Activated naive CD8-positive, alpha-beta T cell treated with anti-CD3 and anti-CD28 coated beads, Interleukin-2, amount 50 U/mL, for 24 hours (primary cell): ENCODE measurements around the gene TPP1.

Experiments
- ATAC-seq: fragments of 150-1000 bp; cut with Tn5 transposase; one replicate; pipeline ENCODE4 v1.10.0; 2021
- DNase-seq: peaks from one replicate; pipeline ENCODE4 v3.0.0; 2021
- H3K27ac Mint-ChIP-seq: one replicate; pipeline ENCODE4 v1.8.0; 2021; ENCODE audit warnings: mild to moderate bottlenecking, mixed read lengths
- H3K27me3 Mint-ChIP-seq: one replicate; pipeline ENCODE4 v1.8.0; 2021; ENCODE audit warnings: mixed read lengths
- H3K36me3 Mint-ChIP-seq: one replicate; pipeline ENCODE4 v1.8.0; 2021; ENCODE audit warnings: low read depth, mixed read lengths
- H3K4me1 Mint-ChIP-seq: one replicate; pipeline ENCODE4 v1.8.0; 2021; ENCODE audit warnings: mixed read lengths
- H3K4me3 Mint-ChIP-seq: one replicate; pipeline ENCODE4 v1.8.0; 2021; ENCODE audit warnings: mild to moderate bottlenecking, moderate library complexity, mixed read lengths
- H3K9me3 Mint-ChIP-seq: one replicate; pipeline ENCODE4 v1.8.0; 2021; ENCODE audit warnings: mixed read lengths

Gene TPP1

DNA sequence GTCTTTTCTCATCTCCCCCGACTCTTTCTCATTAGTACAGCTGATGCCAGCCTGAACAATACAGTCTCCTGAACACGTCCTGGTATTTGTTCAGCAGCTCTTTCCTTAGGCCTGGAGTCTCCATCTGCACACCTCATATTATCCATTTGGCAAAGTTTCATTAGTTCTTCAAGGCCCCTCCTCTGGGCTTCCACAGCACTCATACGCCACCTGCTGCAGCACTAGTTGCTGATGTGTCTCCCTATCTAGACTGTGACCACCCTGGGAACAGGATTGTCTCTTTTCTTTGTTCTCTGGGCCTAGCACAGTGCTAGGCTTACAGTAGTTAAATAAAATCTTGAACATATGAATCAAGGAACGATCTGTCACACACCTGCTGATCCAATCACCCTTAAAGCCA lies 19.2 kb upstream of the TPP1 start:
- ATAC-seq = no peak
- no peaks in the 10 kb centered on the region for H3K9me3 Mint-ChIP-seq

DNA sequence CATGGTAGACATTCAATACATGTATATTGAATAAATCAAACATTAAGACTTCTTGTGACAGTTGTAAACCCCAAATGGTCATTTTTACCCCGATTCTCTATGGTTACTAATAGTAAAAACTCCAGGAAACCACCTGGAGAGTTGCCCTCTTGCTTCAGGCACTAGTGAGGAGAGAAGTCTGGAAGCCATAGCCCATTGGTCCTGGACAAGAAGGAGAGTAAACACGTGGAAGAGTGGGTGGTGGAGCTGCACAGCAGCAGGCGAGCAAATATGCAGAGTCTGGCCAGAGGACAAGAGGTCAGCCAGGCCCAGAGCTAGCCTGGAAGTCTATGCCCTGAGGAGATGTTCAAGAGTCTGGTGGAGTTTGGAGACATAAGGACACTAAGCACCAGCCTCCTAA lies 18.6 kb upstream of the TPP1 start:
- Mint-ChIP-seq H3K9me3 (no peaks in the 10 kb centered on the region), H3K4me1 (peaks cover under 1% of the 10 kb centered on the region), H3K36me3 (no peaks in the 10 kb centered on the region), H3K4me3 (no peak overlapping the region), H3K27me3 (no peaks in the 10 kb centered on the region), H3K27ac (no peak overlapping the region)
- ATAC-seq = no peak
- no peak for DNase-seq

More for the DNA sequence above, 19.2 kb upstream of the TPP1 start:
- H3K4me1 Mint-ChIP-seq = no peaks in the 10 kb centered on the region
- DNase-seq = no peak
- no peaks in the 10 kb centered on the region for H3K36me3 Mint-ChIP-seq
- H3K27me3 Mint-ChIP-seq = no peaks in the 10 kb centered on the region
- no peak overlapping the region for H3K4me3 Mint-ChIP-seq
- H3K27ac Mint-ChIP-seq = no peak overlapping the region

DNA sequence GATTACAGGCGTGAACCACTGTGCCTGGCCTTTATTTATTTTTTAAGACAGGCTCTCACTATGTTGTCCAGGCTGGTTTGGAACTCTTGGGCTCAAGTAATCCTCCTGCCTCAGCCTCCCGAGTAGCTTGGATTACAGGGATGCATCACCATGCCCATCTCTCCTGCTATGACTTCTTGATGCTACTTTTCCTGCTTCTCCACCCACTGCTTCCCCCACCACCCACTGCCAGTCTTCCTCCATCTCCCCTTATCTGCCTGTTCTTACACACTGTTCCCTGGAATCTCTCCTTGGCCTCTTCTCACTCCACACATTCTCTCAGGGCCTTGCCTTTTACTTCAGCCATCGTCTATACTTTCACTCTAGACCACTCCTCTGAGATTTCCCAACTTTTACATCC lies 17.3 kb upstream of the TPP1 start:
- Mint-ChIP-seq H3K9me3 (no peaks in the 10 kb centered on the region), H3K4me3 (no peak overlapping the region), H3K27me3 (no peaks in the 10 kb centered on the region), H3K4me1 (peaks cover 4% of the 10 kb centered on the region), H3K36me3 (no peaks in the 10 kb centered on the region), H3K27ac (no peak overlapping the region)
- ATAC-seq (no peak), DNase-seq (no peak)

DNA sequence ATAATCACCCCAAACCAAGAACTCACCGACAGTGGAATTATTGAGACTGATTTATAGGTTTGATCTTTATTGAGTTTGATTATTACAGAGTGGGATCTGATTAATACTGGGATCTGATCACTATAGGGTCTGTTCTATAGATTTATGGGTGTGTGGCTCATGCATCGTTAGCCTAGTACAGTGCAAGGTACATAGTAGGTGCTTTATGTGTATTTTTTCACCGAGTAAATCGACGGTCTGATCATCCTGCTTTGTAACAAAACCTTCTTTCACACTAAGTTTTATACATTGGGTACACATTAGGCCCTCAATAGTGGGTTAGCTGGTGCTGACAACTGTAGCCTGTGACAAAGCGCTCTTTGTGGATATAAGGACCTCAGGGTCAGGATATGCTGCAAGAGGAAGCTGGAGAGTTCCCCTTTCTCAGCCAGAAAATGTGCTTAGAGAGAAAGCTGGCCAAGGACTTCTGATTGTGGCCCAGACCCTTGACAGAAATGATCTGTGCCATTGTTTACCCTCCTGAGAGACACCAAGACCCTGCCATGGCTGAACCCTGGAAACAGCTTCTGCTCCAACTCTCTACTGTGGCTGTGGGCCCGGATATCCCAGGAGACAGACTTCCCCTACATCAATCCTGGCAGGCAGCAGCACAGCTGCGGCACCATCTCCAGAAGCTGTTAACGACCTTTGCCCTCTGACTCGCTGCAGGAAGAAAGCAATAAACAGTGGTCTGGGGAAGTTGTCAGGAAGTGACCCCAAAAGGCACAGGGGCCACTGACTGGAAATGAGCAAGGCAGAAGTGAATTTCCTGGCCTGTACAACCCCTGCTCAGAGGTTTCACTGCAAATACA lies 16.1 kb upstream of the TPP1 start:
- Mint-ChIP-seq H3K27ac (no peak overlapping the region), H3K4me1 (peaks cover 4% of the 10 kb centered on the region), H3K36me3 (no peaks in the 10 kb centered on the region), H3K4me3 (no peak overlapping the region), H3K27me3 (no peaks in the 10 kb centered on the region), H3K9me3 (no peaks in the 10 kb centered on the region)
- ATAC-seq = no peak
- no peak for DNase-seq

DNA sequence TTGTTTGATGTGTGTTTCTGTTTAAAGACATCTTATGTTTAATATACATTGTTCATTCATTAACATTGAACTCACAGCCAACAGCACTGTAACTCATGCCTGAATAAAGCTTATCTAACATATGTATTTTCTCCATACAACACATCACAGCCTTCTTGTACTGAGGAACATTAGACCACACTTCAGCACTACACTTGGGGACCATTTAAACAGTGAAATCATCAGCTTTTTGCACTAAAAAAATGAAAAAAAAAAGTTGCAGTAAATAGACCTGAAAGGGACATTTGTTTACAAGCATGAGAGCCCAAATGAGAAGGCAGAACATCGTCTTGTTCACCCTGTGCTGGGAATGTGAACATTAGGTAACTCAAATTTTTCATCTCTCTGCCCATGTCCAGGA lies 15.3 kb upstream of the TPP1 start:
- Mint-ChIP-seq H3K4me1 (peaks cover 4% of the 10 kb centered on the region), H3K27me3 (no peaks in the 10 kb centered on the region), H3K9me3 (no peaks in the 10 kb centered on the region), H3K27ac (no peak overlapping the region), H3K4me3 (no peak overlapping the region), H3K36me3 (no peaks in the 10 kb centered on the region)
- no peak for ATAC-seq
- no peak for DNase-seq

DNA sequence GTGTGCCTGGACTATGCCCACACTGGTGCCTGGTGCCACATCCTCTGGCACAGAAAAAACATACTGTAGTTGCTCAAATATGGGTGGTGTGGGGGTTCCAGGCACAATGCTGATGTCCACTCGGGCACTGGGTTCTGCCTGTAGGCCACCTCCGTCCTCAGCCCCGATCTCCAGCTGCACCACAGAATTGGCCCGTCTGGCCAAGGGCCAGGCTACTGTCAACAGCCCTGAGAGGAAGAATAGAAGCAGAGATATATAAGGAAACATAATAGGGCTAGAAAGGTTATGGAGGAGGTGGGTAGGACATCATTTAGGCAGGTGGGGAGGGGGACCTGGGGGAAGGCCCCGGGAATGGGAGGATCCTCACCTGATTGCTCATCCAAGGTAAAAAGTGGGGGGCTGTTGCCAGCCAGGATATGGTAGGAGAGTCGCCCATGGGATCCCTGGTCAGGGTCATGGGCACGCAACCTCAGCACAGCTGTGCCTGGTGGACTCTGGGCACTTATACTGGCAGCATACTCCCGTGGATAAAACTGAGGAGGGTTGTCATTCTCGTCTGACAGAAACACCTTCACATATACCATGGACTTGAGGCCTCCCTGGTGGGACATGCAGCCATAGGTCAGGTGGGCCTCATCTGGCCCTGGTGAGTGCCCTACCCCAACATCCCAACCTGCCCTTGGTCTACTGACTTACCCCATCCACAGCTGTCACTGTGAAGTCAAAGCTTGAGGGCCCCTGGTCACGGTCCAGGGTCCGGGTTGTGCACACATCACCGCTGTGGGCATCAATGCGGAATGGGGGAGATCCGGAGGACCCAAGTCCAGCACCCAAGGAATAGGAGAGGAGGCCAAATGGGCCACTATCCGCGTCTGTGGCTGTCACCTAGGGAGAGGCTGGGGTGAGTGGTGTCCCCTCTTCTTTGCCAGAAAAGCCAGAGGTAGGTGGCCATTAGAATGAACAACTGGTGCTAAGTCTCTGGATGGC lies 14.5 kb upstream of the TPP1 start:
- H3K4me3 Mint-ChIP-seq = no peak overlapping the region
- no peak for ATAC-seq
- H3K36me3 Mint-ChIP-seq = no peaks in the 10 kb centered on the region
- peaks cover 4% of the 10 kb centered on the region for H3K4me1 Mint-ChIP-seq
- H3K27ac Mint-ChIP-seq = no peak overlapping the region
- no peaks in the 10 kb centered on the region for H3K27me3 Mint-ChIP-seq
- DNase-seq = no peak
- H3K9me3 Mint-ChIP-seq = no peaks in the 10 kb centered on the region

DNA sequence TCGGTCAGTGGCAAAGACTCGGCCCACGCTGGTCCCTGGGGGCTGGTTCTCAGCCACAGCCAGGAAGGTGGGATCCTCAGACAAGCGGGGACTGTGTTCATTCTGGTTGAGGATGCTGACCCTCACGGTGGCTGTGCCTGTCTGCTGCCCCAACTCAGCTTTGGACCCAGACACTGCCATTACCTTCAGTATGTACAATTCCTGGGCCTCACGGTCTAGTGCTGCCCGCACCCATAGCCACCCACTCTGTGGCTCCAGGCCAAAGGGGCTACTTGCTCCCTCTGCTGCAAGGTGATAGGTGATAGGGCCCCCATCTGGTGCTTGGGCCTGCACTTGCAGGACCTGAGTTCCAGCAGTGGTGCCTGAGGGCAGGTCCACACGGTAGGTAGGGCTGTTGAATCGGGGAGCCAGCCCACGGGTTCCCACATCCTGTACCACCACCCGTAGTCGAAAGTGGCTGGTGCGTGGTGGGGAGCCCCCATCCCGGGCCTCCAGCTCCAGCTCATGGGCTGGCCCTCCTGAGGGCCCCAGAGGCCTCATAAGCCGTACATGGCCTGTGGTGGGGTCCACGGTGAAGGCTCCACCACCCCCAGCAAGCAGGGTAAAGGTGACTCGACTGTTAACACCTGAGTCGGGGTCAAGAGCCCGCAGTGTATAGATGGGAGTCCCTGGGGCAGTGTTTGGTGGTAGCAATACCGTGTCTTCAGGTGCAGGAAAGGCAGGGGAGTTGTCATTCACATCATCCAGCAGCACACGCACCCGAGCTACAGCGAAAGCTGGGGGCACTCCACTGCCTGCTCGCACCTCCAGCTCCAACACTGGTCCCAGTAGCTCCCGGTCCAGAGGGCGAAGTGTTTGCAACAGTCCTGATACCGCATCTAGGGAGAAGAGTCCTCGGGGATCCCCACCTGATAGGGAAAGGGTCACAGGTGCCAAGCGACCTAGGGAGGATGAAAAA lies 13.2 kb upstream of the TPP1 start:
- H3K27me3 Mint-ChIP-seq = no peaks in the 10 kb centered on the region
- no peak overlapping the region for H3K27ac Mint-ChIP-seq
- ATAC-seq = peak; percentile 25
- peaks cover 14% of the 10 kb centered on the region for H3K4me1 Mint-ChIP-seq
- no peaks in the 10 kb centered on the region for H3K9me3 Mint-ChIP-seq
- H3K4me3 Mint-ChIP-seq = no peak overlapping the region
- peak; percentile 31 for DNase-seq
- no peaks in the 10 kb centered on the region for H3K36me3 Mint-ChIP-seq

DNA sequence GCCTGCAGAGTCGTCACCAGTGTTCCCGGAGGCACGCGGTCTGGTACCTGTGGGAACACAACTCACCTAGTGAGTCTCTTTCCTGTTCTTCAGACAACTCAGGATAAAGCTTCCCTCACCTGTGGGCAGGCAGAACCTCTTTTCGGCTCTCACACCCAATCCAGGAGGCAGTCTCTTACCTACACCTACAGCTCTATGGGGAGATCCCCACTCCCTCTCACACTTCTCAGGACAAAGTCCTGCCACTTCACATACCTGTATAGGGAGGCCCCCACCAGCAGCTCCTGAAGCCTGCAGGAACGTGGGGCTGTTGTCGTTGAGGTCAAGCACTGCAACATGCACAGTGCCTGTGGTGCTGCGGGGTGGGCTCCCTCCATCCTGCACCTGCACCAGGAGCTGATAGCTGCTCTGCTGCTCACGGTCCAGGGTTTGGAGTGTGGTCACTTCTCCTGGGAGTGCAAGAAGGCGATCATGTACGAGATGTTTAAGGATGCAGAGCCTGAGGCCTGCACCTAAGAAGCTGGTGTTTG lies 12.2 kb upstream of the TPP1 start:
- no peaks in the 10 kb centered on the region for H3K9me3 Mint-ChIP-seq
- H3K27me3 Mint-ChIP-seq = no peaks in the 10 kb centered on the region
- H3K4me1 Mint-ChIP-seq = peaks cover 19% of the 10 kb centered on the region
- no peak overlapping the region for H3K4me3 Mint-ChIP-seq
- no peaks in the 10 kb centered on the region for H3K36me3 Mint-ChIP-seq
- DNase-seq (no peak), ATAC-seq (no peak)
- peak overlapping the region; percentile 31 for H3K27ac Mint-ChIP-seq

DNA sequence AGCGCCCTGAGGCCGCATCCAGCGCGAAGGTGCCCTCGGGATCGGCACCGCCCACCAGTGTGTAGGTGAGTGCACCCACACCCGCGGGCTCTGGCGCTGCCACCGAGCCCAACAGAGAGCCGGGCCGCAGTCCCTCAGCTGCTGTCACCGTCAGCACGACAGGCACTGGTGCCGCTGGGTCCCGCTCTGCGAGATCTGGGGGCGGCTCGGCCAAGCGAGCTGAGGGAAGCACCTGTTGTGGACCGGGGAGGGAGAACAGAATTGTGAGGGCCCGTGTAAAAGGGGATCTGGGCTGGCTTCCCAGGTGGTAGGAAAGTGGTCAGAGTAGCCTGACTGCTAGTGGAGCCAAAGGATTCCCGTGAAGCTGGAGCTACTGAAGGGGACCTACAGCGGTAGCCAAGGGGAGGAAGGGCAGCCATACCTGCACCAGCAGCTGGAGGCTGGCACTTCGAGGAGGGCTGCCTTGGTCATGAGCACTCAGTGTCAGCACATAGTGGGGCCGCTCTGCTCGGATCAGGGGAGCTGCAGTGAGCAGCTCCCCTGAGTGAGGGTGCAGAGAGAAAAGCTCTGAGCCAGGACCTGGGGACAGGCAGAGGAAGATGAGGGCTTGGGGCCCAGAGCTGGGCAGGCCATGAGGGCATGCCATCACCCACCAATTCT lies 11.5 kb upstream of the TPP1 start:
- DNase-seq = no peak
- Mint-ChIP-seq H3K4me1 (peaks cover 20% of the 10 kb centered on the region), H3K4me3 (no peak overlapping the region), H3K27me3 (no peaks in the 10 kb centered on the region), H3K9me3 (no peaks in the 10 kb centered on the region), H3K36me3 (no peaks in the 10 kb centered on the region), H3K27ac (peak overlapping the region; percentile 31)
- no peak for ATAC-seq

DNA sequence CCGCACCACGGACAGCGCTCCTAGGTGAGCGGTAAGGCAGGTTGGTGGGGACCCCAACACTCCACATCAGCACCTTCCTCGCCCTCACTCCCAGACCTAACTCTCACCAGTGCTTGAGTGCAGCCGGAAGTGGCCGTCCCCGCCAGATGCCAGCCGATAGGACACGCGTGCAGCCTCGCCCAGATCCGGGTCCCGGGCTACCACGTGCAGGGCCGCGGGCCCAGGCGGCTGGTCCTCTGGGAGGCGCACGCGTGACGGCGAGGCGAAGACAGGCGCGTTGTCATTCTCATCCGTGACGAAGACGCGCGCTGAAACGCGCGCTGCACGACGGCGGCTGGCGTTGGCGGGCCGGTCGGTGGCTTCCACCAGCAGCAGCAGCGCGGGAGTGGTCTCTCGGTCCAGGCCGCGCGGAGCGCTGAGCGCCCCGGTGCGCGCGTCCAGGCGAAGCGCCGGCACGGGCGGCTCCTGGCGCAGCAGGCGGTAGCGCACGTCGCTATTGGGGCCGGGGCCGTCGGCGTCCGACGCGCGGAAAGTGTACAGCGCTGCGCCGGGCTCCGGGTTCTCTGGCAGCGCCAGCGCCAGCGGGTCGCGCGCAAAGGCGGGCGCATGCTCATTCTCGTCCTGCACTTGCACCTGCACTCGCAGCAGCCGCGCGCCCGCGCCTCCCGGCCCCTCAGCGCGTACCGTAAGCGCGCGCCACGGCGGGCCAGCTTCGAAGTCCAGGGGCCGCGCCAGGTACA lies 10.8 kb upstream of the TPP1 start:
- DNase-seq = no peak
- Mint-ChIP-seq H3K9me3 (no peaks in the 10 kb centered on the region), H3K27me3 (no peaks in the 10 kb centered on the region), H3K4me1 (peaks cover 20% of the 10 kb centered on the region), H3K36me3 (no peaks in the 10 kb centered on the region), H3K4me3 (no peak overlapping the region), H3K27ac (no peak overlapping the region)
- ATAC-seq = no peak

DNA sequence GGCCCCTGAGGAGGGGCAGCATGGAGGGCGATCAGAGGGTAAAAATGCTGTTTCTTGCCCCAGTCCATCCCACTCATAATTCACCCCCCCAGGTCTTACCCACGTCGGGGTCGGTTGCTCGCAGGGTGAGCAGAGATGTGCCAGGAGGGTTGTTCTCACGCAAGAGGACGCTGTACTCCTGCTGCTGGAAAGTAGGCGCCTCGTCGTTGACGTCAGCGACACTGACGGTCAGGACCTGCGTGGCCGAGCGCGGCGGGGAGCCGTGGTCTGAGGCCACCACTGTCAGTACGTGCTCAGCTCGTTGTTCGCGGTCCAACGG lies 10.3 kb upstream of the TPP1 start:
- Mint-ChIP-seq H3K27ac (no peak overlapping the region), H3K9me3 (no peaks in the 10 kb centered on the region), H3K4me1 (peaks cover 20% of the 10 kb centered on the region), H3K4me3 (no peak overlapping the region), H3K36me3 (no peaks in the 10 kb centered on the region), H3K27me3 (no peaks in the 10 kb centered on the region)
- DNase-seq (no peak), ATAC-seq (no peak)

DNA sequence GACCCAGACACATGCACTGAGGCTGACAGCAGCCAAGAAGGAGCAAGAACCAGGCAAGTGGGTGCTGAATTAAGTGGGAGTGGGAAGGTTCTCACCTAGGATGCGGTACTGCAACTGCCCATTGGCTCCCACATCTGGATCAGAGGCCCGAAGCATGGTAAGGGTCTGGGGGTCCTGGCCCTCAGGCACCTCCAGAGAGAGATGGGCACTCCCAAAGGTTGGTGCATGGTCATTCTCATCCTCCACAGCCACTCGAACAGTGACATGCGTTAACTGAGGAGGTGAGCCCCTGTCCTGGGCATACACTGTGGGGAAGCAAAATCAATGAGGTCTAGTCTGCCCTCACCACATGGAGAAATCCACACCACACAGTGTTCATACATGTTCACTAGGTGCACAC lies 9.3 kb upstream of the TPP1 start:
- H3K27ac Mint-ChIP-seq = no peak overlapping the region
- H3K4me3 Mint-ChIP-seq = no peak overlapping the region

DNA sequence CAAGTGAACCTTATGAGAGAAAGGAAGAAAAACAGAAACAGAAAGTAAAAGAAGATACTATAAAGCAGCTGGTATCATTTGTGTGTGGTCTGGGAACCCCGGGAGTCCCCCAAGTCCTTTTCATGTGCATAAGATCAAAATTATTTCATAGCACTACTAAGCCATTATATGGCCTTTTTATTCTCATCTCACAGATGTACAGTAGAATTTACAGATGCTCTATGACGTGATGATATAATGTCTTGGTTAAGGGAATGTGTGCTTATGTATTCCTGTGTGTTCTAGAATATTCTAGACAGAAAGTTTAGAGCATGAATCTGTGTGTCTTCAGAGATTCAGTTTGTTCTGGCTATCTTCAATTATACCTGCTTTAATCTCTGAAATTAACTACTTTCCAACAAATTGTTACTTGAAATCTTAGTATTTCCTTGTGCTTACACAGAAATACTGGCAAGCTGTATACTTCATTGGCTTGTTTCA lies 8.6 kb upstream of the TPP1 start:
- peak; percentile 38 for ATAC-seq
- H3K36me3 Mint-ChIP-seq = no peaks in the 10 kb centered on the region
- H3K27ac Mint-ChIP-seq = peak overlapping the region; percentile 66
- no peak for DNase-seq
- no peak overlapping the region for H3K4me3 Mint-ChIP-seq
- H3K27me3 Mint-ChIP-seq = no peaks in the 10 kb centered on the region
- peaks cover 19% of the 10 kb centered on the region for H3K4me1 Mint-ChIP-seq
- H3K9me3 Mint-ChIP-seq = no peaks in the 10 kb centered on the region

More for the DNA sequence above, 9.3 kb upstream of the TPP1 start:
- H3K36me3 Mint-ChIP-seq = no peaks in the 10 kb centered on the region
- peaks cover 20% of the 10 kb centered on the region for H3K4me1 Mint-ChIP-seq
- H3K27me3 Mint-ChIP-seq = no peaks in the 10 kb centered on the region
- no peak for ATAC-seq
- DNase-seq = no peak
- H3K9me3 Mint-ChIP-seq = no peaks in the 10 kb centered on the region
